ENCODE data around the gene HHAT.

Gene HHAT

DNA sequence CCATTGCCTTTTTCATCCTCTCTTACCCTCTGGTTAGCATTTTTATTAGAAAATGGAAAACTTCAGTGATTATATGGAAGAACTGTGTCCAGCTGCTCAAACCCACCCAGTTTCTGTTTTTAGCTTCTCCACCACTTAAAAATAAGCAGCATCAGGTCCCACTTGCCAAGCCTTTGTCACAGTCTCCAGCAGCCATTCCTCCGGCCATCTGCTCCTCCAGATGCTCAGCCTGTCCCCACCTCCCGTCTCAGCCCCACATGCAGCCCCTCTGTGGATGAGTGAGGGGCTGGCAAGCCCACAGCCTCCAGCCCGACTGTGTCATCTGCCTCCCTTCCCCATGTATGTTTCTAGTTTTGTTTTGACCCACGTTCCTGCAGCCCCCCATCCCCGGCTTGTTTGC is 289.7 kb downstream of the HHAT start:
- DNase-seq: no peak

DNA sequence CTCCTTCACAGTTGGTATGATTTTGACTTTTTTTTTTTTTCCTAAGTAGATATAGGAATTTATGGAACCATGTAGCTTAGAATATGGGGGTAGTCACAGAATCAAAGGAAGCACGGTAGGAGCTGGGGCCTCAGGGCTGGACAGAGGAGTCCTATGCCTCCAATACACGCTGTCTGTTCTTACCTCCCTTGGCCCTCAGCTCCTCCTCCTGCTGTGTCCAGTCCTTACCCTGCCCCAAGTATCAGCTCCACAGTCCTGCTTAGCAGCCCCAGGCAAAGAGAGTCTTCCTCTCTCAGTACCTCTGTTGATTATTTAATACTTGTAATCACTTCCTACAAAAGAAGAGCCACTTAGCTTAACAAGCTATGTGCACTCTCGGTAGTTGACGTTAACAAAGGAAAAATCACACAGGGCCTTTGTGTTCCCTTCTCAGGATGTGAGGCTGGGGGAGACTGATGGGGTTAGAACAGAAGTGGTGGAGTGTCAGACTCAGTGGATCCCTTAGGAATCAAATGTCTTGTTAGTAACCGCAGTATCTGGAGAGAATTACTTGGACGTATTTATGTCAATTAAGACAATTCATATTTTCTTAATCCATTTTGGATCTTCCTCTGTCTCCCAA is 292.3 kb downstream of the HHAT start:
- no peak for DNase-seq

DNA sequence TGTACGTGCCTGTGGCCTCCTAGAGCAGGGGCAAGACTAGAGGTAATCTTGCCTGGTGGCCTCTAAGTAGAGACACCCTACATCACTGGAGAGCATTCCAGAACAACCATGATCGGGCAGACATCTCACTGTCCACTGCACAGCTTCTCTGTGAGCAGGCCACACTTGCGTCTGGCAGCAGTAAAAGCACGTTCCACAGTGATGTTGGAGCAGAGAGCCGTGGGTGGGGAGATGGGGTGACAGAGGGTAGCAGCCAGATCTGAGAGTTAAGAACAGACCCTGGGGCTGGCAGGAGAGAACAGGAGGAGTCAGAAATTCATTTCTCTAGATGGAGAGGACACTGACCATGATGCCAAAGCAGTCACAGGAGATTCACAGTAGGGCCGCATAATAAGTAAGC is 293.0 kb downstream of the HHAT start:
- DNase-seq: no peak

DNA sequence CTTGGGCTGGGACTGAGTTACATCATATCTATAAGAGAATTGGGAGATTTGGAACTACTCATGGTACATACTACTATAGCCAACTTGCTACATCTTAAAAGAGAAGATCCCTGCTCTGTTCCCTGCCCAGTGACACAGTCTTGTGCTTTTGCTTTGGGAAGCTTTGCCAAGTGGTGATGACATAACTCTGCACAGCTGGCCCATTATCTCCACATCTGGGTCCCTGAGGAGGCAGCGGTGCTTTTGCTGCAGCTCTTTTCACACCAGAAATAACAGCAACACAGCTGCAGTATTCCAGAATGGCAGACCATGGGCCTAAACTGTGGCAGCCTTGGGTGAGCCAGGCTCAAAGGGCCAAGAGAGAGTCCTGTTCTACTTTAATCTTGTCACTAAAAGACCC is 296.0 kb downstream of the HHAT start:
- no peak for DNase-seq

DNA sequence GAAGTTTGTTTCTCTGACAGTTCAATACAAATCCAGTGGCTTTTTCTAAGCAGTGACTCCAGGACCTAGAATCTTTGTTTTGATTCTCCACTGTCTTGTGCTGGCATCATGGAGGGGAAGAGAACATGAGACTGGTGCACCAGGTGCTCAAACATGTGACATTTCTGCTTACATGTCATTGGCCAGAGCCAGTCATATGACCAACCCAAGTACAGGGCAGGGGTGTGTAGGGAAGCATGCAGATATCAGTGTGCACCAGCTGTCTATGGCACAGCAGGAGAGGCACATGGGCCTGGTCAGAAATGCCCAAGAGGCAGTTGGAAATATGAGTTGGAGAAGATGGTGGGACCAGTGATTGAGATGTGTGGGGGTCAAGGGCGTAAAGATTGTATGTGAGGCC is 297.0 kb downstream of the HHAT start:
- no peak for DNase-seq

DNA sequence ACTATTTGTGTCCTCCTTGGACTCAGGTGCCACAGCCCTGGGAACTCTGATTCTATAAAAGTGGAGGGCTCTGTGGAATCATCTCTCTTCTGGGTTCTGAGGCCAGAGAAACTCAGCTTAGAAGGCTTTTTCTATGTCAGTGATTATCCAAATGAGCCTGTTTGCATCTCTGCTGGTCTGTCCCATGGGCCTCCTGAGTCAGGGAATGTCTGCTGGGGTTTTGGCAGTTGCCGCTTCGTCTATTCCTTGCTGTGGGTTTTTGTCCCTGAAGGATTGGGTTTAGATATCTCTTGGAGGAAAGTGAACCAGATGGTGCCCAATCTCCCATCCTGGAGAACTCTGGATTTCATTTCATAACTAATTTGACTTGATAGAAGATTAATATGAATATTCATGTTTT is 297.6 kb downstream of the HHAT start:
- DNase-seq: no peak

DNA sequence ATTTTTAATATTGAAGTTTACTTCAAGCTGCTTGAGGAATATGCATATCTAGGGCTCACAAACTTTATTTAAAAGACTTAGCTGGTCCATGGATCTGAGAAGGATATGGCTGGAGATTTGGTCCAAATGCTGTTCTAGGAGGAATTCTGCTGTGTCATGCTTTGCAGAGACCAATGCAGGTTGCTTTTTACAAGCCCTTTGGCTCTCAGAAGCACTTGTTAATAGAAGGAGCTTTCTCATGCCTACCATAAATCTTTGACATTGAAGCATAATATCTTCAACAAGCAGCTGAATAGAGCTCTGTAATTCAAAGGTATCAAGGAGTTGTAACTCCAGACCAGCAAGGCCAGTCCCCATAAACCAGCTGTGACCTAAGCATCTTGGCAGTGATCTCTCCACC is 299.1 kb downstream of the HHAT start:
- DNase-seq: no peak

DNA sequence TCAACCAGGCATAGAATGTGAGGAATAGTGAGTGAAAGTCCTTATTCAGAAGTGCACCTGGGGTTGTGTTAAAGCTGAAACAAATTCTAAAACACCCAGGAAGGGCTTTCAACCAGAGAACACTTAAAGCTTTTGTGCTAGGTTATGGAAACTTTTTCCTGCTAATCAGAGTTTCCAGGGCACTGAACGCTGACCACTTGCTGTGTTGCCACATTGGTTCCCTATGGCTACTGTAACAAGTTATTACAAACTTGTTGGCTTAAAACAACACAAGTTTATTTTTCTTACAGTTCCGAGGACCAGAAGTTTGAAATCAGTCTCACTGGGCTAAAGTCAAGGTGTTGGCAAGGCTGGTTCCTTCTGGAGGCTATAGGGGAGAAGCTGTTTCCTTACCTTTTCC is 300.6 kb downstream of the HHAT start:
- DNase-seq: no peak

DNA sequence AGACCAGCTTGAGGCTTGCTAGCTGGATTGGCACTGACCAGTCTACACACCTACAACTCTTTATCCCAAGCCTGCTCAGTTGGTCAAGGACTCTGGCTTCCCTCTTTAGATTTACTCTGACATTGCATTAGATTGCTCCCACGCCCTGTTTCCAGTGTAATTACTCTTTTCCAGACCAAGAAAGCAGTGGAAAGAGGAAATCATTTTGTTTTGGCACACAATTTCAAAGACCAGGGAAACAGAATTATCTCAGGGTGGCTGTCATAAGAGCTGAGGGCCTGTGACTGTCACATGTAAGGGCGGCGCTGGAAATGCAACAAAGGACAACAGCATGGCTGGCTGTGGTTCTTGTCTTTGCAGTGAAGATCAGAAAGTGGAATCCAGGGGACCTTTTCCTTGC is 302.7 kb downstream of the HHAT start:
- DNase-seq: no peak

DNA sequence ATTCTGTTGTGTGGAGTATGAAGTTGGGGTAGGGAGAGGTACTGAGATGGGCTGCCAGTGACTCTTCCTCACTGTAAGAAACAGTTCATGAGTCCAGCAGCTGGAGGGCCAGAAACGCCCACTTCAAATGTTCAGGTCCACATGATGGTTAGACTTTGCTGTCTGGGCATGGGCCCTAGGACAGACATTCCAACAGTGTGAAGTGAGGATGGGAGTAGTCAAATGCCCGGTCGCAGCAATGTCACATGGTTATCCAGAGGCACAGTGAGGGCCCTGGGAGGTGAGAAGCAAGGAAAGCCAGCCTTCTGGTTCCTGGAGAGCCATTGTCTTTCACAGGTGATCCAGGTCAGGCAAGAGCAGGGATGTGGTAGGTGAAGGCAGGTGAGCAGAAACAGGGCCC is 304.4 kb downstream of the HHAT start:
- no peak for DNase-seq

DNA sequence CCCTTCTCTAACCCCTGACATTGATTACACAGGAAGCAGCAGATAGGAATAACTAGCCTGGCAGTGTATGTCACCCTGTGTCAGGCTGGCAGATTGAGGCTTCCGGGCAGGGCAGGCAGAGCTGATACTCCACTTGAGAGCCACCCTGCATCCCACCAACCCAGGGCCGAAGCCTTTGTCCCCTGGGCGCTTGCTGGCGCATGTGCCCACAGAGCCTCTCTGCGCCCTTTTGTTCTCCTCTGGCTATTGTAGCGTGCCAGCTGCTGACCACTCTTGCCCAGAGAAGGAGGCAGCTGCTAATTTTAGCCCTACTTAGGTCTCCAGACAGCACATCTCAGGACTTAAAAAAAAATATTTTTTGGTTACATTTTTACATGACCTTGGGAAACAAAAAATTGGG is 304.9 kb downstream of the HHAT start:
- DNase-seq: no peak

DNA sequence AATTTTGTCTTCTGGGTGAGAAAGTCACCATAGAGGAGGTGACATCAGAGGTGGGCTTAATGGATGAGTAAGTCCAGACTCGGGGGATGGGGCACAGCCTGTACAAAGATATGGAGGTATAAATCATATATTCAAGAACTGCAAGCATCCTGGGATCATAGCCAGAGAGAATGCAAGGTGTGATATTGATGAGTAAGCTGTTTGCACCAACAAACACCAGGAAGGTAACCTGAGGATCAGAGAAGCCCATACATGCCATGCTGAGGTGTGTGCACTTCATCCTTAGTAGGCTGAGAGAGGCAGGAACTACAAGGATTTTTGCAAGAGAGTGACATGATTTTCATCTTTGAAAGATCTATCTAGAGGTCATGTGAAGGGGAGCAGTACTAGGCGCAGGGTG is 306.4 kb downstream of the HHAT start:
- DNase-seq: no peak

DNA sequence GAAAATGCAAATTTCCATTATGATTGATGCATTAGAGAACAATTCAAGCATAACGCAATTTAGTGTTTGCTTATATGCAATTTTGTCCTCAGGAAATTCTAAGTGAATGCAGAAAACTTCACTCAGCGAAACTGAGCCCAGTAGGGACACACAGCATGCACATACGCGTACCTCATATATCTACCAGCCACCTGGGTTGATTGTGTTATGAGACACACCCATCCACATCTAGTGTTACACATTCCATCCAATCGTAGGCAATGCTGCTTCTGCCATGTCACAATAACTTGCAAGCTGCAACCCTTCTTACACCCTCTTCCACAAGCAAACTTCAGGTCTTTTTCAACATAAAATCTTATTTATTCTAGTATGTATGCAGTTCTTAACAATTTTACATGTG is 312.9 kb downstream of the HHAT start:
- DNase-seq: no peak

DNA sequence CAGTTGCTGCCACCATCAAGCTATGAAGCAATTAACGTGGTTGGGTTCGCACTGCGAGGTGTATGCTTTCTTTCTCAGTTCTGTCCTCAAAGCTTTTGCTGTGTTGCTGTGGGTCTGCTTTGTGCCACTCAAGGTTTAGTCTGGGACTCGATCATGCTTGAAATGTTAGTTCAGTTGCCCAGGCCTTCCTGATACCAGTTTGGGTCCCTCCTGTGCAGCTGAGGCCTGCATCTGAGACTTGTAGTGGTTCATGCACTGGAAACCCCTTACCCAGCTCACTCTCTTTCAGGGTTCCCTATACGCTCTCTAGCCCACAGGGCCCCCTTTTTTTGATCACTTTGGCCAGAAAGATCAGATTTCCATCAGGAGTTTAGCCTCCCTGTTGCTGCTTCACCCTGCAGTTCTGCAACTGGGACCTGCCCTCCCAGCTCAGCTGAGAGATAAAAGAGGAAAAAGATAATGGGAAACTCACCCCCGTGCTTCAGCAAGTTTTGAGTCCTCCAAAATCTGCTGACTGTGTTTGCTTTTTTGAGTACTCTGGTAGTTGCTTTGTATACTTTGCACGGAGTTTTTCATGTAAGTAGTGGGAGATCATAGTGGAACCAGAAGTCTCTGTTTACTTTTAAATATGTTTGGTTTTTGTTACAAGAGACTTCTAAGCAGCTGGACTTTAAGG is 317.0 kb downstream of the HHAT start:
- DNase-seq: no peak

DNA sequence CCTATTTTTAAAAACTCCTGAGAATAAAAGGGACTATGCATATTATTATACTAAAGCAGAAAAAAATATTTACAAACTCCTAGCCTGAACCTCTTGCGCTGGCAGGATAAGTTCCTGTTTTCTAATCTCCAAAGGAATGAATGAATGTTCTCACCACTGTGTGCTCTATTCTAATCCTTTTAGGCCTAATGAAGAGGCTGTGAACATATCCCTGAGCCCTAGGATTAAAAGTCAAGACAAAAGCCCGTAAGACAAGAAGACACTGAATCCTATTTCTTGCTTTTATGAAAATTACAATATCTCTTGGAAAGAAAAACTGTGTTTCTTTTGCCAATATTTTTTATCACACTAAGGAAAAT is 317.5 kb downstream of the HHAT start:
- DNase-seq: no peak

DNA sequence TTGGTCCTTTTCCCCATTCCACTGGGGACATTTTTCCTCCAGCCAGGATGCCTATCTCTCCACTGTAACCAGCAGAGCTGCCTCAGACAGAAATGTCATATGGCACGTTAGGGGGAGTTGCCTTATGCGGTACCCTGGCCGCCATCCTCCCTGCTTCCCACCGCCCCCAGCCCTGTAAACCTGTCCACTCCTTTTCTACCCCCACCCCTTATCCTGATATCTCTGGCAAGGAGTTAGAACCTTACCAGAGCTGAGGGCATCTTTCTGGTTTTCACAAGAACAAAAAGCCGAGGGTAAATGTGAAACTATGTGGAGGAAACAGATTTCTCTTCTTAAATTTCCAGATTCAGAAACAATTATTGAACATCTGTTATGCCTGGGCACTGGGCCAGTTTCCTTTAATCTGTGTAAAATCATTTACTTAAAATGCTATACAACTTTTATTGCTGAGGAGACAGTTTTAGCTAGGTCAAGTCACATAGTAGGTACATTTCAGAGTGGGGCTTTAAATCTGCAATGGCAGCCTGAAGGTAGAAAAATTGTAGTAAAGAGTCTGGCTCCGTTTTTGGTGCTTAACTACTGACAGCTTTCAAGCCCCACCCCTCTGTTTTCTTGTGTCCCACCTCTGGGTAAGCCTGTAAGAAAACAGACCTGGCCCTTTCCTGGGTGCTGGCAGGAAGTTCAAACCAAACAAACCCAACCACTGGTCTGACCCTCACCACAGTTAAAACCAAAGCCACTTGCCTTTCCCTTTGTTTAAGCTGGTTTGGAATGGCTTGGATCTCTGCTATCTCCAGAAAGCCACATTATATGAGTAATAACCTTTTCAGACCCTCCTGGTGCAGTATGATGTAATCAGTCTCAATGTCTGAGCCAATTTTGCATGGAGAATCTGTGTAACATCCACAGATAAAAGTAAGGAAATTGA is 319.0 kb downstream of the HHAT start:
- no peak for DNase-seq

DNA sequence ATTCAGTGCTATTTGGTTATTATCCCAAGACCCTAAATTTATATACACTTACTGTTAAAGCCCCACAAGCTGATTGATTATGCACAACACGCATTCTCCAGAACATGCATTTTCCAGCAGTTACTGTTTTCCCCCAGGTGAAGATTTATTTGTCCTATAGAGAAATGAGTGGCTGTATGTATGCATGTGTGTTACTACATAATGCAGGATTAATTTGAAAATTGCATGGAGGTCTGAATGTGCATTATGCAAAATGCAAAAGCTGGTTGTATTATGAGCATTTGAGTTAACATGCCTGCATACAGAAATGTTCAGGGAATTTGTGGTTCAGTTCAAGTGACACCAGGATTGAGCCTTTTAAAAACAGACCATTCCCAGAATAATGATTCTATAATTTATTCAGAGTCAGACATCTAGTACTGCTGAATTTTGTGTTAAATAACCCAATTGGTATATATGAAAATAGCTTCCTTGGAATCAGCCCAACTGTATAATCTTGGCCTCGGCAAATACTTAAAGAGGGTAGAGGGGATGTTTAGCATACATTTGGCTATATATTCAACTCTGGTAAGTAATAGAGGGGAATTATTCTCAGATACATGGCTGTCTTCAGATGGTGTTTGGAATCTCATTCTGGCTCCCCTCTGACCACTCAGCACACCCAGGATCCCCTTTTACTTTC is 320.0 kb downstream of the HHAT start:
- DNase-seq: no peak

DNA sequence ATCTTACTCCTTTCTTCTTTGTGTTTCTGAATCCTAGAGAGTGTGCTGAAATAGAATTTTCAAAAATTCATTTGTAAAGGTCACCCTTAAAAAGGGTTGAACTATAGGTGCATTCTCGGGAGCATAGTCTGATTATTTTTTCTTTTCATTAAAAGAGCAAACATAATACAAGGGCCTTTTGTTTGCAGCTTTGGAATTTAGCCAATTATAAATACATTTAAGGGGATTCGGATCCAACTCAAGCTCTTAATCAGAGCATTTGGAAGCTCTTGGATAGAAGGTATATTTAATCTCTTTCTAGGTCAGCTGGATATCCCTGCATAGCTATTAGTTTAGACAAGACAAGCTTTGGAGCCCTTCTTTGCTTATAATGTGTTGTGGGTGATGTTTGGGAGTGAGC is 321.7 kb downstream of the HHAT start:
- DNase-seq: no peak

DNA sequence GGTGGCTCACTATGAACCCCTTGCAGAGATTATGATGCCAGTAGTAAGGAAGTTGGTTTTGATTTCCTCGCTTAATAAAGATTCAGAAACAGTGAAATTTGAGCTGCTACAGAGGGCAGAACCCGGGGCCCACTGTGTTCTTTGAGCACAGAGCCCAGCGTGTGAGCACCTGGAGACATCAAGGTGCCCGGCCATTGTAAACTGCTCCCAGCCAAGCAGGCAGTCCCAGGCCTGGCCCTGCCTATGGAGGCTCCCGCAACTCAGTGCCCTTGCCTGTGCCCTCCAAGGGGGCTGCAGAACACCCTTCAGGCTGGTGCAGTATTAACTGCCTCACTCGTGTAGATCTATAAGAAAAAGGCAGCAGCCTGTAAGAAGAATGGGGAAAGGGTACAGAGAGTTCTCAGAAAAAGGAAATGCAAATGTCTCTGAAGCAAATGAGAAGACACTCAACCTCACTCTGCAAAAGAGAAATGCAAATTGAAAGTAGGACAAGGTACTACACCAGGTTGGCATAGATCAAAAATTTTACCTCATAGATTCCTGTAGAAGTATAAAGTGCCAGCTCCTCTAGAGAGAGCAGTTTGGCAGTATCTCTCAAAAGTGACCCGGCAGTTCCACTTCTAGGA is 323.7 kb downstream of the HHAT start:
- DNase-seq: no peak

DNA sequence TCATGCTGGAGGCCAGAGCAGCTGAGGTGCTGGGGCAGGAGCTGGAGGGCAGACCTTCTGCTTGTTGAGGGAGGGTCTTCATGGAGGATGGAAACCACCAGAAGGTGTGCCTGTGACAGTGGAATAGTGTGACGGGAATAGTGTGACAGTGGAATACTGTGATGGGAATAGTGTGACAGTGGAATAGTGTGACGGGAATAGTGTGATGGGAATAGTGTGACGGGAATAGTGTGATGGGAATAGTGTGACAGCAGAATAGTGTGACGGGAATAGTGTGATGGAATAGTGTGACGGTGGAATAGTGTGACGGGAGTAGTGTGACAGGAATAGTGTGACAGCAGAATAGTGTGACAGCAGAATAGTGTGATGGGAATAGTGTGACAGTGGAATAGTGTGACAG is 325.1 kb downstream of the HHAT start:
- no peak for DNase-seq

DNA sequence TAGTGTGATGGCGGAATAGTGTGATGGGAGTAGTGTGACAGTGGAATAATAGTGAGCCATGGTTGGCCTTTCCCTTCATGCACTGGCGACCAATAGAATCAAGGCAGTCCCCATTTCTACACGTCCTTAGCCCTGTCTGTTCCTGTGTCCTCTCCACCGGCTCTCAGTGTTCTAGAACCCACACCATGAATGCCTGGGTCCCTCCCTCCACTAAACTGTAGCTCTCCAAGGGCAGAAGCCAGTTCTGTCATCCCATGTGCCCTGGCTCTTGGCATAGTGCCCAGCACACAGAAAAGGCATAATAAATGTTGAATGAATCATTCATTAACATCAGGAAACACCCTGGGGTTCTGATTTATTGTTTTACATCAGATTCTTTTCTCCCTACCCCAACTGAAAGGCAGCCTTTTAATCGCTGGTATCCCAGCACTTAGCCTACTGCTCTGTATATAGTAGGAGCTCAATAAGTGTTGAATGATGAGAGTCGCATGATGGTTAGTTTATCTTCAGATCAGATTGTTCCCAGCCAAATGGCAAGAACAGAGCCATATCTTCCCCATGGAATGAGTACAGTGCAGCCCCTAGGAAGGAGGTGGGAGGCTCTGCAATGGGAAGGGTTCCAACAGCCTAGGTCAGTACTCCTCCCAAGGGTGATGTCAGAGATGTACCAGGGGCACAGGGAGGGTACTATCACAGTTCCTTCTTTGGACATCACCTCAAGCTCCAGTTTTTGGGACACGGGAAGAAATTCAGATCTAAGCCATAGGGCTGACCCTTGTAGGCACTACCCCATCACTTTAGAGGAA is 325.7 kb downstream of the HHAT start:
- DNase-seq: no peak

DNA sequence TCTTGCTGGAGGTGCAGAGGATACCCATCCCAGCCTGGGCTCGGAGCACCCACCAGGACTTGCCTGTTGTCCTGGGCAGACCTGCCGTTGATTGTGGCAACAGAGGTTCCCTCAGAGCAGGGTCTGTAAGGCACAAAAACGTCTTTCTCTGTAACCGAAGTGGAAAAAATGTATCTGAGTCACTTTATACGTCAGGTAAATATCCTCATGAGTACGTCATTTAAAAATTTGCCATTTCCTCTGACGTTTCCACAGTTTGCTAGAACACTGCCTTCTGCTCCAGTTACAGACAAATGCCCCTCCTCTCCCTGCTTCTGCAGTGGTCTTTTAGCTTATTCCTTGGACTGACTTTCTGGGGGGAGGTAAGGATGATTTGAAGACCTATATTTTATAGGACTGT is 326.8 kb downstream of the HHAT start:
- no peak for DNase-seq

All from T1000 (cell line).